ENCODE results near the gene RASSF3. TPM values are rescaled to one million over a fixed set of nuclear protein-coding genes. Genes with fewer than 3 reads are reported as not detected.

RASSF3 gene
- total RNA-seq, 6 experiments from 2014 or later, result 5.8 to 27.3 (median 10.6) TPM

- TF ChIP-seq, protein P1, sequence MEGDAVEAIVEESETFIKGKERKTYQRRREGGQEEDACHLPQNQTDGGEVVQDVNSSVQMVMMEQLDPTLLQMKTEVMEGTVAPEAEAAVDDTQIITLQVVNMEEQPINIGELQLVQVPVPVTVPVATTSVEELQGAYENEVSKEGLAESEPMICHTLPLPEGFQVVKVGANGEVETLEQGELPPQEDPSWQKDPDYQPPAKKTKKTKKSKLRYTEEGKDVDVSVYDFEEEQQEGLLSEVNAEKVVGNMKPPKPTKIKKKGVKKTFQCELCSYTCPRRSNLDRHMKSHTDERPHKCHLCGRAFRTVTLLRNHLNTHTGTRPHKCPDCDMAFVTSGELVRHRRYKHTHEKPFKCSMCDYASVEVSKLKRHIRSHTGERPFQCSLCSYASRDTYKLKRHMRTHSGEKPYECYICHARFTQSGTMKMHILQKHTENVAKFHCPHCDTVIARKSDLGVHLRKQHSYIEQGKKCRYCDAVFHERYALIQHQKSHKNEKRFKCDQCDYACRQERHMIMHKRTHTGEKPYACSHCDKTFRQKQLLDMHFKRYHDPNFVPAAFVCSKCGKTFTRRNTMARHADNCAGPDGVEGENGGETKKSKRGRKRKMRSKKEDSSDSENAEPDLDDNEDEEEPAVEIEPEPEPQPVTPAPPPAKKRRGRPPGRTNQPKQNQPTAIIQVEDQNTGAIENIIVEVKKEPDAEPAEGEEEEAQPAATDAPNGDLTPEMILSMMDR (IDR thresholded peaks at IDR 0.05), result no peak
- no peak for TF ChIP-seq POLR2A (IDR thresholded peaks at IDR 0.05)
- no peaks in the 10 kb centered on the region for H3K27me3 ChIP-seq
- no peaks in the 10 kb centered on the region for H3K9me3 ChIP-seq
- H3K27ac ChIP-seq, result no peak overlapping the region
- H3K4me3 ChIP-seq, result no peak overlapping the region
- intact Hi-C loops (cut with DNase I), result no loop called here
- 57% methylated on average over 2 of the region's 2 CpGs for WGBS (ENCODE audit: insufficient coverage, low coverage, low lambda C conversion rate, missing lambda C conversion rate)
- no peaks in the 10 kb centered on the region for H3K36me3 ChIP-seq
- no peak for ATAC-seq
- H3K4me1 ChIP-seq, result no peaks in the 10 kb centered on the region
- no peak for DNase-seq
Observed at GRCh38 chr12:64572241-64572640, 38.1 kb upstream of the RASSF3 start.

- no peaks in the 10 kb centered on the region for H3K27me3 ChIP-seq
- ATAC-seq (no peak), DNase-seq (no peak)
- H3K36me3 ChIP-seq, result no peaks in the 10 kb centered on the region
- no peaks in the 10 kb centered on the region for H3K9me3 ChIP-seq
- no peak overlapping the region for H3K4me3 ChIP-seq
- intact Hi-C loops (cut with DNase I), result no loop called here
- H3K27ac ChIP-seq, result no peak overlapping the region
- no peak for TF ChIP-seq POLR2A (IDR thresholded peaks at IDR 0.05)
- TF ChIP-seq, protein P1 (IDR thresholded peaks at IDR 0.05), result no peak
- no peaks in the 10 kb centered on the region for H3K4me1 ChIP-seq
Observed at GRCh38 chr12:64574837-64575236, 35.5 kb upstream of the RASSF3 start.

- no peak for ATAC-seq
- H3K4me1 ChIP-seq, result no peaks in the 10 kb centered on the region
- no peaks in the 10 kb centered on the region for H3K9me3 ChIP-seq
- DNase-seq, result no peak
- 79% methylated on average over 4 of the region's 4 CpGs for WGBS (ENCODE audit: insufficient coverage, low coverage, low lambda C conversion rate, missing lambda C conversion rate)
- H3K36me3 ChIP-seq, result no peaks in the 10 kb centered on the region
- intact Hi-C loops (cut with DNase I), result no loop called here
- TF ChIP-seq, protein P1 (IDR thresholded peaks at IDR 0.05), result no peak
- no peak for TF ChIP-seq POLR2A (IDR thresholded peaks at IDR 0.05)
- H3K4me3 ChIP-seq, result no peak overlapping the region
- H3K27ac ChIP-seq, result no peak overlapping the region
- no peaks in the 10 kb centered on the region for H3K27me3 ChIP-seq
Observed at GRCh38 chr12:64577046-64577445, 33.2 kb upstream of the RASSF3 start.

DNA sequence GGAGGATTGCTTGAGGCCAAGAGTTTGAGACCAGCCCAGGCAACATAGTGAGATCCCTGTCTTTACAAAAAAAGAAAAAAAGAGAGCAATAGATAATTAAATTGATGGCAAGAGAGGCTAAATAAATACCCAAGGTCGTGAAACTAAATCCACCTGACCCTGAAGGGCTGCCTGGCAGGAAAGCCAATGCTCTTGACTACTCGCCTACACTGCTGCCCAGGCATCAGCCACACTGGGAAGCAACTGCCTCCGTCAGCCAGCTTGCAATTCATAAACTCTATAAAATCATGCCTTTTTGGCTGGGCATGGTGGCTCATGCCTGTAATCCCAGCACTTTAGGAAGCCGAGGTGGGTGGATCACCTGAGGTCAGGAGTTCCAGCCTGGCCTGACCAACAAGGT lies 31.7 kb upstream of the RASSF3 start:
- no peaks in the 10 kb centered on the region for H3K9me3 ChIP-seq
- H3K36me3 ChIP-seq, result no peaks in the 10 kb centered on the region
- TF ChIP-seq, protein P1 (IDR thresholded peaks at IDR 0.05), result no peak
- TF ChIP-seq POLR2A (IDR thresholded peaks at IDR 0.05), result no peak
- no peaks in the 10 kb centered on the region for H3K27me3 ChIP-seq
- intact Hi-C loops (cut with DNase I), result no loop called here
- H3K4me1 ChIP-seq, result no peaks in the 10 kb centered on the region
- ATAC-seq (no peak), DNase-seq (no peak)
- 36% methylated on average over 2 of the region's 4 CpGs for WGBS (ENCODE audit: insufficient coverage, low coverage, low lambda C conversion rate, missing lambda C conversion rate)
- no peak overlapping the region for H3K4me3 ChIP-seq
- no peak overlapping the region for H3K27ac ChIP-seq

- 53% methylated on average over 1 of the region's 2 CpGs for WGBS (ENCODE audit: insufficient coverage, low coverage, low lambda C conversion rate, missing lambda C conversion rate)
- Histone ChIP-seq H3K9me3 (no peaks in the 10 kb centered on the region), H3K27me3 (no peaks in the 10 kb centered on the region), H3K36me3 (no peaks in the 10 kb centered on the region), H3K4me3 (no peak overlapping the region), H3K4me1 (no peaks in the 10 kb centered on the region), H3K27ac (no peak overlapping the region)
- TF ChIP-seq, protein P1 (IDR thresholded peaks at IDR 0.05), result no peak
- TF ChIP-seq POLR2A (IDR thresholded peaks at IDR 0.05), result no peak
- DNase-seq (no peak), ATAC-seq (no peak)
- intact Hi-C loops (cut with DNase I), result no loop called here
Observed at GRCh38 chr12:64580681-64581080, 29.6 kb upstream of the RASSF3 start.
